LNCAP (cell line): ENCODE results near the gene PLEKHM3.

ENCODE experiments used
- TF ChIP-seq, protein P1 (sequence below): fragments of 450-650 bp; IDR thresholded peaks from 2 replicates; pipeline ENCODE4 v1.5.1; 2017; ENCODE audit warnings: mild to moderate bottlenecking

PLEKHM3 gene

DNA sequence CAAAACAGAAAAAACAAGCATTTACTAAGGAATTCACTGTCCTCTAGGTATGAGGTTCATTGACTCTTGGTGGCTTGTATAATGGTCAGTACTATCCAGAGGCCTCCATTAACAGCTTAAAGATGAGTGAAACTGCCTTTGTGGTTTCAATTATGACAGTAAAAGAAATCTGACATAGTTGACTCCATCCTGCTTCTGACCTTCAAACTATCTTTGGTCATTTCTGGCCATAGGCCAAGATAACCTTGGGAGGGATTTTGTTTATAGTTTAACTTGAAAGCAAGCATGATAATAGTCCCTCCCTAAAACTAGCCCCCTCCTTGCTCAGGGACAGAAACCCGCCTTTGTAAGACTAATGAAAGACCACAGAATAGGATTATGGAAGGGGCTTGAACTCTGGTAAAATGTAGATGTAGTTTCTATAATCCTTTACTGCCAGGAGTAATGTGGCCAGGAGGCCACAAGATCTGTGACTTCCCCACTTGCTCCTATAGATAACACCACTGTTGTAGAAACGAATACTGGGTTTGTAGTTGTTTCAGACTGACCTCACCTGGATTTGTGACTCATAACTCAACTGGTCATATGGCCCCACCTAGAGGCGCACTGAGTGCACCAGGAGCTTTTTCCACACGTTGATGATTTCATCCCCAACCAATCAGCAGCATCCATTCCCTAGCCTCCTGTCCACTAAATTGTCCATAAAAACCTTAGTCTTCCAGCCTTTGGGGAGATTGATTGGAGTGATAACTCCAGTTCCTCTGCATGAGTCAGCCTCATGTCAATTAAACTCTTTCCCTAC, 8.6 kb upstream of the PLEKHM3 start:
- TF ChIP-seq, protein P1, sequence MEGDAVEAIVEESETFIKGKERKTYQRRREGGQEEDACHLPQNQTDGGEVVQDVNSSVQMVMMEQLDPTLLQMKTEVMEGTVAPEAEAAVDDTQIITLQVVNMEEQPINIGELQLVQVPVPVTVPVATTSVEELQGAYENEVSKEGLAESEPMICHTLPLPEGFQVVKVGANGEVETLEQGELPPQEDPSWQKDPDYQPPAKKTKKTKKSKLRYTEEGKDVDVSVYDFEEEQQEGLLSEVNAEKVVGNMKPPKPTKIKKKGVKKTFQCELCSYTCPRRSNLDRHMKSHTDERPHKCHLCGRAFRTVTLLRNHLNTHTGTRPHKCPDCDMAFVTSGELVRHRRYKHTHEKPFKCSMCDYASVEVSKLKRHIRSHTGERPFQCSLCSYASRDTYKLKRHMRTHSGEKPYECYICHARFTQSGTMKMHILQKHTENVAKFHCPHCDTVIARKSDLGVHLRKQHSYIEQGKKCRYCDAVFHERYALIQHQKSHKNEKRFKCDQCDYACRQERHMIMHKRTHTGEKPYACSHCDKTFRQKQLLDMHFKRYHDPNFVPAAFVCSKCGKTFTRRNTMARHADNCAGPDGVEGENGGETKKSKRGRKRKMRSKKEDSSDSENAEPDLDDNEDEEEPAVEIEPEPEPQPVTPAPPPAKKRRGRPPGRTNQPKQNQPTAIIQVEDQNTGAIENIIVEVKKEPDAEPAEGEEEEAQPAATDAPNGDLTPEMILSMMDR: peak; percentile 30; the same call in 1 of the 2 replicates

DNA sequence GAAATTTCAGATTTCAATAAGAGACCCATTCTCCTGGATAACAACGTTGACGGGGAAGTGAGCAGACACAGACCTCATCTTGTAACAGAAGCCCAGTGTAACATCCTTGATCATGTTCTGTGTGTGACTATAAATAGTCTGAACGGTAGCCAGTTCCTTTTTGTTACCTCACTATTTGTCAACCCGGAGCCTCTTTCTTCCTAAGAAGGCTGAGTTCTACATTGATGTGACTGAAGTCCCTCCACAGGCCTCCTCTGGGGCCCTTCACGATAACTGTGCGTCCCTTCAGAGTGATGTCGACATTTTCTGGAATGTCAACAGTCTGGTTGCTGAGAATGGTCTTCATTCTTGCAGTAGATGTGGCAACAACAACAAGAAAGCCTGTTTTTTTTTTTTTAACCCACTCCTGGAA, 6.3 kb upstream of the PLEKHM3 start:
- TF ChIP-seq, protein P1: no peak

DNA sequence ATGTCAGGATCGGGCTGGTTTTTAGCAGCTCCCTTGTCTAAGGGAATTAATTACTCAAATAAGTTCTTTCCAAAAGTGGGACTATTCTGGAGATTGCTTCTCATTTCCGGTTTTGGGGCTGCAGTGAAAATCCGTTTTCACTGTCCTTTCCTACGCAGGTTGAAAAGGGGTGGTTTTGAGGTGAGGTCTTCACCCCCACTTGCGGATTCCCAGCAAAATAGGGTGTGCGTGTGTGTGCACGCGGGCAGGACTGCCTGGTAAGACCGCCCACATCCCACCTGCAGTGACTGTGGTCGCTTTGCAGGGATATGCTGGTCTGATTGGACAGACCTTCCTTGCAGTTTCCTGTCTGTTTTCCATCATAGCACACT, 472 bp upstream of the PLEKHM3 start:
- TF ChIP-seq, protein P1: no peak

DNA sequence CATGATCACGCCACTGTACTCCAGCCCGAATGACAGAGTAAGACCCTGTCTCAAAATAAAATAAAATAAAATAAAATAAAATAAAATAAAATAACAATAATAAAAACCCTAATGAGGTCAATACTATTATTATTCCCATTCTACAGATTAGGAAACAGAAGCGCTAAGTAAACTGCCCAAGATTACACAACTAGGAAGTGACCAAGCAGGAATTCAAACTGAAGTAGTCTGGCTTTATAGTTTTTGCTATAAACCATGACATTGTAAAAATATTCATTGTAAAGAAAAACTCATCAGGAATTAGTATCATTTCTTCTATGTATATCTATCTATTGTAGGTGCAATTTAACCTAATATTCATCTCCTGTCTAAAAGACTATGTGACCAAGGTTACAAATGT, 1.2 kb downstream of the PLEKHM3 start:
- TF ChIP-seq, protein P1: no peak

DNA sequence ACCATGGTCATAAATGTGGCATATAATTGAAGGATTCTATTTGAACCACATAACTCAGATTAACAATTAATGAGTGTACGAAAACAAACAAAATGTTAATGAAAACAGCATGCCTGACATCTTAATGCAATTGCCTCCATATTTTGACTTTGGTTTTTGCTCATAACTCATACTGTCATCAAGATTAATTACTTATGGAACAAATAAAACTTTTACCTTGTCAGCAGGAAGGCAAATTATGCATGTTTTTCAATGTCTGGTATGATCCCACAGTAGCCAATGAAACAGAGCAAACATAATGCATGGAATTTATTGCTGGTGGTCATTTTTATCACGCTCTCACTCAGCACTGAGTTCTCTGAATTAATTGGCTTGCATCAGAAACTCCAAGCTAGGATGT, 5.1 kb downstream of the PLEKHM3 start:
- TF ChIP-seq, protein P1: no peak

DNA sequence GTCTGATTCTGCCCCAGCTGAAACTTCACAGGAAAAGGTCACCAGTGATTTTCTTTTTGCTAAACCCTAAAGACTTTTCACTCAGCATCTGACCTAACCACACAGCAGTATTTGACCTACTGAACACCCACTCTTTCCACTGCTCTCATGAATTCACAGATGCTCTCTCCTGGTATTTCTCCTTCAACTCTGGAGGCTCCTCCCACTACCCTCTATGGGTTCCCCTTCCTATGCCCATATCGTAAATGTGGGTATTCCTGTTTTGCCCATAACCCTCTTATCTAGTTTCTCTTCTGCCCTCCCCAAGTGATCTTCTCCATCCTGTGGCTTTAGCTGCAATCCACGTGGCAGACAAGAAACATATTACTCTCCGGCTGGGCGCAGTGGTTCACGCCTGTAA, 7.6 kb downstream of the PLEKHM3 start:
- TF ChIP-seq, protein P1: no peak

DNA sequence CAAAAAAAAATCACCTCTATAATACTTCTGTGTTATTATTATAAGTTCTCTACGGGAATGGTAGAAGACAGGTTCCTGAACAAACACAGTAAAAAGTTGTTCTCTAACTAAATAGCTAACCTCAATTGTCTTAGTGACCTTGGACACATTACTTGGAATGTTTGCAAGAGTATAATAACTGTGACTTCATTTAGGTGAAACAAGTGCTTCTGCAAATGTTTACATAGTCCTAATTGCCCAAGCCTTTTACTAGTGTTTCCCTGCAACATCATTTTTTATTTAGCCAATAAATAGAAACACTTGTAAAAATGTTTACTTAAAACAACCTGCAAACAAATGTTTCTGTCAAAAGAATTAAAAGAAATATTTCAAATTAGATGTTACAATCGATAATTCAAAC, 9.9 kb downstream of the PLEKHM3 start:
- TF ChIP-seq, protein P1: no peak
